KMS-11 (cell line): Measurements from ENCODE around the gene ABCA12.
"Not testable (repeated sequence)": the region's sequence is repeated elsewhere in the genome, so short reads cannot be mapped to it uniquely, and the experiment has no call there.

Experiments
- H2AFZ ChIP-seq: fragments of 200-600 bp; sonication (generic); 2 replicates; pipeline ENCODE4 v1.6.1; 2016; ENCODE audit warnings: antibody characterized with exemption, mixed run types, low read depth
- H3K27ac ChIP-seq: fragments of 200-600 bp; sonication (generic); 2 replicates; pipeline ENCODE4 v1.6.1; 2016; ENCODE audit warnings: mild to moderate bottlenecking, mixed run types
- H3K27me3 ChIP-seq: fragments of 200-600 bp; sonication (generic); 2 replicates; pipeline ENCODE4 v1.6.1; 2017; ENCODE audit warnings: mild to moderate bottlenecking, low read depth, mixed run types, moderate library complexity; ENCODE audit not compliant: insufficient read depth
- H3K36me3 ChIP-seq: fragments of 200-600 bp; sonication (generic); 2 replicates; pipeline ENCODE4 v1.6.1; 2017; ENCODE audit warnings: mild to moderate bottlenecking, mixed run types; ENCODE audit not compliant: insufficient read depth
- H3K4me1 ChIP-seq: fragments of 200-600 bp; sonication (generic); 2 replicates; pipeline ENCODE4 v1.6.1; 2016; ENCODE audit warnings: mild to moderate bottlenecking, low read depth, mixed run types; ENCODE audit not compliant: poor library complexity, severe bottlenecking
- H3K4me2 ChIP-seq: fragments of 200-600 bp; sonication (generic); 2 replicates; pipeline ENCODE4 v1.7.0; 2016; ENCODE audit warnings: mild to moderate bottlenecking, mixed run types
- H3K4me3 ChIP-seq: fragments of 200-600 bp; sonication (generic); IDR thresholded peaks from 2 replicates; pipeline ENCODE4 v1.6.1; 2017; ENCODE audit warnings: low read depth, low read length, mixed read lengths; ENCODE audit not compliant: insufficient read depth
- H3K79me2 ChIP-seq: fragments of 200-600 bp; sonication (generic); 2 replicates; pipeline ENCODE4 v1.6.1; 2016; ENCODE audit warnings: low read depth, mixed run types; ENCODE audit not compliant: insufficient read depth
- H3K9ac ChIP-seq: fragments of 200-600 bp; sonication (generic); 2 replicates; pipeline ENCODE4 v1.6.1; 2016; ENCODE audit warnings: mild to moderate bottlenecking, mixed run types
- H4K20me1 ChIP-seq: fragments of 200-600 bp; sonication (generic); 2 replicates; pipeline ENCODE4 v1.6.1; 2016; ENCODE audit warnings: mild to moderate bottlenecking, mixed run types; ENCODE audit not compliant: insufficient read depth
- CTCF ChIP-seq: fragments of 200-600 bp; sonication (generic); conservative IDR thresholded peaks from 2 replicates; pipeline ENCODE4 v1.6.1; 2017; ENCODE audit warnings: low read depth, mild to moderate bottlenecking, antibody characterized with exemption, low read length, moderate library complexity, mixed read lengths

ABCA12 gene

DNA sequence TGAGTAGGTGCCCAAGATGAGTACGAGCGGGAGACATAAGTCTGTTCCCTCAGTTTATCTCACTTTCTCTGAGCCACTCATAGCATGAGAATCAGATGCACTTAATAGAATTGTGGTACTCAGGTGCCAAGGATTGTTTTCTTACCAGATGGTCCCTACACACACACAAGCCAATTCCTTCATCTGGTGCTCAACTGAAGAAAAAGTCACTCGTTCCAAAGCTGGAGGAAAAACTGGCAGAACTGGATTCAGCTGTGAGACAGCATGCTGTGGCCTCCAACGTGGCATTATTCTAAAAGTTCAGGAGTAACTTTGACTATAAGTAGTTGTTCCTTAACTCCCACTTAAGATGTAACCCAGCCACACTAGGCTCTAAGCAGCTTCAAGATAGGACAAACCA lies 33.4 kb upstream of the ABCA12 start:
- Histone ChIP-seq H3K4me3 (peak overlapping the region; percentile 48), H3K4me2 (peak overlapping the region; percentile 72; the same call in 1 of the 2 replicates), H4K20me1 (no peaks in the 10 kb centered on the region), H3K79me2 (no peaks in the 10 kb centered on the region), H3K4me1 (peaks cover 22% of the 10 kb centered on the region), H2AFZ (peak overlapping the region; percentile 70), H3K27ac (peak overlapping the region; percentile 66; the same call in 1 of the 2 replicates), H3K9ac (no peak overlapping the region), H3K36me3 (no peaks in the 10 kb centered on the region), H3K27me3 (no peaks in the 10 kb centered on the region)
- no peak for TF ChIP-seq CTCF

DNA sequence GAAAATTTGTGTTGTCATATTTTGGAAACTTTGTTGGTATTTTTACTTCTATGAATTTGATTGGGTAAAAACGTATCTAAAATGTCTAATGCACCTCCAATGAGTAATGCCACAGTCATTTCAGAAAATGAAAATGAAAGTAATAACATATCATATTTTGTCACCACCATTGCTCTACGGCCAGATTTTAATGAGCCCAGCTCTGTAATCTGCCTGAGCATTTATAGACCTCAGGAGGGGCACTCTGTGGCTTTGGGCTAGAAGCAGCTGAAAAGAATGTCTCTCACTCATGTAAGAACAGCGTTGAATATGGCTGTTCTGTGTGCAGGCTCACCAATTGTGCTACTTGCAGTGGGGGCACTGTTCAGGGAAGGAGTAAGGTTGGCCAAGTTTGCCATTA lies 32.7 kb upstream of the ABCA12 start:
- Histone ChIP-seq H3K4me1 (peaks cover 22% of the 10 kb centered on the region), H3K27me3 (no peaks in the 10 kb centered on the region), H3K4me2 (peak overlapping the region; percentile 72), H3K36me3 (no peaks in the 10 kb centered on the region), H3K27ac (peak overlapping the region; percentile 66), H4K20me1 (no peaks in the 10 kb centered on the region), H2AFZ (peak overlapping the region; percentile 70), H3K9ac (peak overlapping the region; percentile 39; the same call in 1 of the 2 replicates), H3K4me3 (peak overlapping the region; percentile 67), H3K79me2 (no peaks in the 10 kb centered on the region)
- TF ChIP-seq CTCF, result no peak

DNA sequence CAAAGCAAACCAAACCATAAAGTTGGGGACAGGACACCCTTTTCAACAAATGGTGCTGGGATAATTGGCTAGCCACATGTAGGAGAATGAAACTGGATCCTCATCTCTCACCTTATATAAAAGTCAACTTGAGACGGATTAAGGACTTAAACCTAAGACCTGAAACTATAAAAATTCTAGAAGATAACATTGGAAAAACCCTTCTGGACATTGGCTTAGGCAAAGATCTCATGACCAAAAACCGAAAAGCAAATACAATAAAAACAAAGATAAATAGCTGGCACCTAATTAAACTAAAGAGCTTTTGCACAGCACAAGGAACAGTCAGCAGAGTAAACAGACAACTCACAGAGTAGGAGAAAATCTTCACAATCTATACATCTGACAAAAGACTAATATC lies 28.1 kb upstream of the ABCA12 start:
- H3K9ac ChIP-seq, H3K4me2 ChIP-seq, H3K36me3 ChIP-seq, H2AFZ ChIP-seq, H3K79me2 ChIP-seq, H4K20me1 ChIP-seq, H3K27me3 ChIP-seq, H3K27ac ChIP-seq, H3K4me3 ChIP-seq: not testable (repeated sequence)
- peaks cover 18% of the 10 kb centered on the region for H3K4me1 ChIP-seq

- not testable (repeated sequence) for H3K79me2 ChIP-seq, H3K27ac ChIP-seq, H4K20me1 ChIP-seq, H3K4me1 ChIP-seq, H3K9ac ChIP-seq, H3K4me2 ChIP-seq, H3K27me3 ChIP-seq, H3K4me3 ChIP-seq, H3K36me3 ChIP-seq, H2AFZ ChIP-seq
Observed at GRCh38 chr2:215163319-215163718, 24.9 kb upstream of the ABCA12 start.

DNA sequence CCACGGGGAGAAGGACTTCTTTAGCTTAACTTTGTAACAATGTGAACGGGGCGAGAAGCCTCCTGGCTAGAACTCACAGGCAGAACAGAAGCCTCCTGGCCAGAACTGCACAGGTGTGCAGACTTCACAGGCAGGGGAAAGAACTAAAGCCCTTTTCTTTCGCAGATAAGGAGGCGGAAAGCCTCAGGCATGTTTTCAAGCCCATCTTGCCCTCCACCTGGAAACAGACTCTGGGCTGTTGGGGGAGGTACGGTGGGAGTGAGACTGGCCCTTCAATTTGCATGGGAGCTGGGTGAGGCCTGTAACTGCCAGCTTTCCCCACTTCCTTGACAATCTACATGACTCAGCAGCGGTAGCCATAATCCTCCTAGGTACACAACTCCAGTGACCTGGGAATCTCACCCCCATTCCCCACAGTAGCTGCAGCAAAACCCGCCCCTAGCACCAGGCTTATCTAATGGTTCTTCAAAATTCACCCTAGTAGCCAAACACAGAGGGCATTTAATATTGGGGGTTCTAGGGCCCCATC lies 22.9 kb upstream of the ABCA12 start:
- Histone ChIP-seq H3K4me1 (no peaks in the 10 kb centered on the region), H4K20me1 (no peaks in the 10 kb centered on the region), H2AFZ (no peak overlapping the region), H3K4me2 (no peak overlapping the region), H3K9ac (no peak overlapping the region), H3K4me3 (no peak overlapping the region), H3K27ac (no peak overlapping the region), H3K79me2 (no peaks in the 10 kb centered on the region), H3K27me3 (no peaks in the 10 kb centered on the region), H3K36me3 (no peaks in the 10 kb centered on the region)
- no peak for TF ChIP-seq CTCF
